ENCODE results near the gene METTL4.

Gene METTL4

DNA sequence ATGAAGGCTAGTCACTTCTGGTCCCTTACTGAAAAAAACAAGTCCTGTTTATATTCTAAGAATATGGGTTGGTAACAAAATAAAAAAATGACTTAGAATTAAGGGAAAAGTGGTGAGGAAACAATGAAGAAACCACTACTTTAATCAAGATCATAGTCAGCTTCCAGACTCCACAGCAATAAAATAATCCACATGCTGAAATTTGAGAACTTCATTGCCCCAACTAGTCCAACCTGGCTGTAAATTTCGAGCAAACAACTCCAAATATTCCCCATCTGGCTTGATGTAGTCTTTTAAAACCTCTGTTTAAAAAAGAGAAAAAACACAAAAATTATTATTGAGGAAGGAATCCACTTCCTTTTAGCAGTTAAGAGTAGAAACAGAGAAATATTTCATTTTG is 32.5 kb downstream of the METTL4 start:
- H3K4me1 ChIP-seq (ENCODE audit: control insufficient read depth, insufficient read depth, low read length), result no peaks in the 10 kb centered on the region
- H3K36me3 ChIP-seq (ENCODE audit: control insufficient read depth in 2 of 2, insufficient read depth in 2 of 2, low read length in 2 of 2), result peaks cover 0 to 4% of the 10 kb centered on the region in 2 donors
- no peaks in the 10 kb centered on the region for H3K9me3 ChIP-seq (ENCODE audit: control insufficient read depth in 2 of 2, low read length in 2 of 2)
- no peak overlapping the region for H3K27ac ChIP-seq (ENCODE audit: low read length)
- no peak overlapping the region for H3K9ac ChIP-seq (ENCODE audit: low read length in 2 of 2)
- no peaks in the 10 kb centered on the region for H3K27me3 ChIP-seq (ENCODE audit: control insufficient read depth in 1 of 2, insufficient read depth in 2 of 2, low read length in 2 of 2)
- H3K4me3 ChIP-seq (ENCODE audit: low read length in 2 of 2), result no peak overlapping the region

DNA sequence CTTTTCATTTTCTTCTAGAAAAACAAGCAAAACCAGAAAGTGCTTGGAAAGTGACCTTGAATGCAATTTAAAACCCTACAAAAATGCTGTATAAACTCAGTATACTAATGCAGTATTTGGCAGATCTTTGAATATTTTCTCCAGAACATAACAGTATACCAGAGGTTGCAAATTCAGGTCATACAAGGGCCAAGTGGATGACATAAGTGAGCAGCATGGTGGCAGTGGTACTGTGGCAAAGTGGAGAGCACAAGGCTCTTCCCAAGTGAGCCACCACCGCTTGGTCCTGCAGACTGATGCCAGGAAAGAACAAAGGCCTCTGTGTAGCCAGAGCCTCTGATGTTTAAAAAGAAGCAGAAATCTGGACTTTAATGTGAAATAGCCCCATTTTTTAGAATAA is 33.1 kb downstream of the METTL4 start:
- Histone ChIP-seq H3K27ac (ENCODE audit: low read length) (no peak overlapping the region), H3K27me3 (ENCODE audit: control insufficient read depth in 1 of 2, insufficient read depth in 2 of 2, low read length in 2 of 2) (no peaks in the 10 kb centered on the region), H3K9me3 (ENCODE audit: control insufficient read depth in 2 of 2, low read length in 2 of 2) (no peaks in the 10 kb centered on the region), H3K9ac (ENCODE audit: low read length in 2 of 2) (no peak overlapping the region), H3K36me3 (ENCODE audit: control insufficient read depth in 2 of 2, insufficient read depth in 2 of 2, low read length in 2 of 2) (peaks cover 0 to 4% of the 10 kb centered on the region in 2 donors), H3K4me3 (ENCODE audit: low read length in 2 of 2) (no peak overlapping the region), H3K4me1 (ENCODE audit: control insufficient read depth, insufficient read depth, low read length) (no peaks in the 10 kb centered on the region)

DNA sequence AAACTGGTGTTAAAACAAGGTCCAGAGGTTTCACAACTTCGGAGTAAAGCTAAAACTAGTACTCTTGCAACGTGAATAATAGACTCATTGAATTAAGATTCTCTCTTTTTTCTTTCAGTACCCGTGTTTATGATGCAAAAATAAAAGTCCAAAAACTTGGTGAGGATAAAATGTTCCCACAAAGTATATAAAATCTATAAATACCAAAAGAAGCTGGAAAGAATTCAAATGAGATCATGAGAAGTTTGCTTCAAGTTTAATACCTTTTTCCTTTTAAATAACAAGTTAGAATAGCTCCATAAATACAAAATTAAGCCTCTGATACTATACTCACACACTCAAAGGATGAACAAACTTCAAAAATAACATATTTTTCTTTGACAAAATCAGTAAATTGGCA is 34.0 kb downstream of the METTL4 start:
- Histone ChIP-seq H3K27me3 (ENCODE audit: control insufficient read depth in 1 of 2, insufficient read depth in 2 of 2, low read length in 2 of 2) (no peaks in the 10 kb centered on the region), H3K27ac (ENCODE audit: low read length) (no peak overlapping the region), H3K4me3 (ENCODE audit: low read length in 2 of 2) (no peak overlapping the region), H3K36me3 (ENCODE audit: control insufficient read depth in 2 of 2, insufficient read depth in 2 of 2, low read length in 2 of 2) (peaks cover 0 to 4% of the 10 kb centered on the region in 2 donors), H3K4me1 (ENCODE audit: control insufficient read depth, insufficient read depth, low read length) (no peaks in the 10 kb centered on the region), H3K9me3 (ENCODE audit: control insufficient read depth in 2 of 2, low read length in 2 of 2) (no peaks in the 10 kb centered on the region), H3K9ac (ENCODE audit: low read length in 2 of 2) (no peak overlapping the region)

DNA sequence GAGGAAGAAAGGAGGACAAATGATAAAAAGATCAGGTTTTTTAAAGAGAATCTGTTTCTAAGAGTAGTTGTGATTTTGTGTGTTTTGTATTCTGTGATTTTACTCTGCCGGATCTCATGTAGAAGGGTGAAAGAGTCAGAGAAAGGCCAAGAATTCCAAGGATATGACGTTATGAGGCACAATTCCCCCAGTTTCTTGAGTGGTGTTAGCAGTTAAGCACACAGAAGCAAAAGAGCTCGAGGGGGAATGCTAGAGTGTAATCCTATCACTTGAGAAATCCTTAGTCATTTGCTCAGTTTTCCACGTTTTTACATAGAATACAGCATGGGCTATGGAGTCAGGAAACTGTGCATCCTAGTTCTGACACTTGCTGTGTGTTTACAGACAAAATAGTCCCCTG is 34.8 kb downstream of the METTL4 start:
- H3K4me3 ChIP-seq (ENCODE audit: low read length in 2 of 2), result no peak overlapping the region
- H3K27me3 ChIP-seq (ENCODE audit: control insufficient read depth in 1 of 2, insufficient read depth in 2 of 2, low read length in 2 of 2), result no peaks in the 10 kb centered on the region
- H3K9me3 ChIP-seq (ENCODE audit: control insufficient read depth in 2 of 2, low read length in 2 of 2), result no peaks in the 10 kb centered on the region
- no peaks in the 10 kb centered on the region for H3K4me1 ChIP-seq (ENCODE audit: control insufficient read depth, insufficient read depth, low read length)
- H3K36me3 ChIP-seq (ENCODE audit: control insufficient read depth in 2 of 2, insufficient read depth in 2 of 2, low read length in 2 of 2), result peaks cover 0 to 4% of the 10 kb centered on the region in 2 donors
- no peak overlapping the region for H3K27ac ChIP-seq (ENCODE audit: low read length)
- no peak overlapping the region for H3K9ac ChIP-seq (ENCODE audit: low read length in 2 of 2)

DNA sequence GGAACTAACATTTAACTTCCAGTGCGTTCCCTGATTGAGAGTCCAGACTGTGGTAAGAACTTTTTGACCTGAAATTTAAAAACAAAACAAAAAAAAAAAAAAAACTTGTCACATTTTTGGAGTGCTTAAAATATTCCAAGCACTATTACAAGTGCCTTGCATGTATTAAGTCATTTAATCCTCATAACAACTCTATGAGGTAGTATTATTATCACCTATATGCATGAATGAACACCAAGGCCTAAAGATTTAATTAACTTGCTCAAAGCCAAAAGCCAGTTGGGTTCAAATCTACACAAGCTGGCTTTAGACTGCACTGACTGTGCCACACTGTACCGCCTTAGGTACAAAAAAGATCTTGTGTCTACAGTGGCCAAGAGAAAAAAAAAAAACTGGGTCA is 35.2 kb downstream of the METTL4 start:
- Histone ChIP-seq H3K4me1 (ENCODE audit: control insufficient read depth, insufficient read depth, low read length) (no peaks in the 10 kb centered on the region), H3K9ac (ENCODE audit: low read length in 2 of 2) (no peak overlapping the region), H3K4me3 (ENCODE audit: low read length in 2 of 2) (no peak overlapping the region), H3K27ac (ENCODE audit: low read length) (no peak overlapping the region), H3K36me3 (ENCODE audit: control insufficient read depth in 2 of 2, insufficient read depth in 2 of 2, low read length in 2 of 2) (peaks cover 0 to 4% of the 10 kb centered on the region in 2 donors), H3K9me3 (ENCODE audit: control insufficient read depth in 2 of 2, low read length in 2 of 2) (no peaks in the 10 kb centered on the region), H3K27me3 (ENCODE audit: control insufficient read depth in 1 of 2, insufficient read depth in 2 of 2, low read length in 2 of 2) (no peaks in the 10 kb centered on the region)

DNA sequence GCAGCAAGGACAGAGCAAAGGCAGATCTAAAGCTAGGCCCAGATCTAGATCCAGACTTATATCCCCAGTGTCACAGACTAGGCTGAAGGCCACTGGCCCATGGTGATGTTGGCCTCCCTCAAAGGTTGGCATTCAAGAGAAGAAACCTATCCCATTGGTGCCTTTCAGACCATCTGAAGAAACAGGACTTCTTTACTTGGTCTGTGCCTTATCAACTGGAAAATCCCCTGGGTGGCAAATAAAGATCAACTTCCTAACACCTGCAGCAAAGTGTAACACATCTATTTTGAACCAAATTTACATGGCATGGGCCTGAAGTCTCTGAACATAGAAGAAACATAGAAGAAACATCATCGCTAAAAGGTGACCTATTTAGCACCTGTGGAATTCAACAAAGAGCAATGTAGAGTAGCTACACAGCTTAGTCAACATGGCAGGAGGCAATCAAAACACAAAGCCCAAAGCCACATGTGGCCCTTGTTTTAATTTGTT is 35.8 kb downstream of the METTL4 start:
- Histone ChIP-seq H3K4me3 (ENCODE audit: low read length in 2 of 2) (no peak overlapping the region), H3K9ac (ENCODE audit: low read length in 2 of 2) (no peak overlapping the region), H3K9me3 (ENCODE audit: control insufficient read depth in 2 of 2, low read length in 2 of 2) (no peaks in the 10 kb centered on the region), H3K36me3 (ENCODE audit: control insufficient read depth in 2 of 2, insufficient read depth in 2 of 2, low read length in 2 of 2) (peaks cover 0 to 4% of the 10 kb centered on the region in 2 donors), H3K27ac (ENCODE audit: low read length) (no peak overlapping the region), H3K4me1 (ENCODE audit: control insufficient read depth, insufficient read depth, low read length) (no peaks in the 10 kb centered on the region), H3K27me3 (ENCODE audit: control insufficient read depth in 1 of 2, insufficient read depth in 2 of 2, low read length in 2 of 2) (no peaks in the 10 kb centered on the region)

DNA sequence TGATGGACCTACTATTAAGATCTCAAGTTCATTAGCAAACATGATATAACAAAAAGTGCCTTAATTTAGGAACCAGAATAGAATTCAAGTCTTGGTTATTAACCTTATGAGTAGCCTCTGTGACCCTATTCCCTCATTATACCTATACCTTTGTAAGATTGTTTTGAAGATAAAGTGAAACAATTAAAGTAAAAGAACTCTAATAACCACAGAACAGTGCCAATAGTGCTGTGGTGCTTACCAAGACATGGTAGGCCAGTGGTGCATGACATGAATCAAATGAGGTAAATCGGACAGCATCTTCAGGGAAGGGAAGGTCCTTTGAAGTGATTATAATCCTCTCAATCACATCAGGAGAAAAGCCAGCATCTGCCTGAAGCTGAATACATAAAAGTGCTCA is 36.4 kb downstream of the METTL4 start:
- Histone ChIP-seq H3K9me3 (ENCODE audit: control insufficient read depth in 2 of 2, low read length in 2 of 2) (no peaks in the 10 kb centered on the region), H3K4me1 (ENCODE audit: control insufficient read depth, insufficient read depth, low read length) (no peaks in the 10 kb centered on the region), H3K9ac (ENCODE audit: low read length in 2 of 2) (no peak overlapping the region), H3K27me3 (ENCODE audit: control insufficient read depth in 1 of 2, insufficient read depth in 2 of 2, low read length in 2 of 2) (no peaks in the 10 kb centered on the region), H3K4me3 (ENCODE audit: low read length in 2 of 2) (no peak overlapping the region), H3K36me3 (ENCODE audit: control insufficient read depth in 2 of 2, insufficient read depth in 2 of 2, low read length in 2 of 2) (peaks cover 0 to 4% of the 10 kb centered on the region in 2 donors), H3K27ac (ENCODE audit: low read length) (no peak overlapping the region)

DNA sequence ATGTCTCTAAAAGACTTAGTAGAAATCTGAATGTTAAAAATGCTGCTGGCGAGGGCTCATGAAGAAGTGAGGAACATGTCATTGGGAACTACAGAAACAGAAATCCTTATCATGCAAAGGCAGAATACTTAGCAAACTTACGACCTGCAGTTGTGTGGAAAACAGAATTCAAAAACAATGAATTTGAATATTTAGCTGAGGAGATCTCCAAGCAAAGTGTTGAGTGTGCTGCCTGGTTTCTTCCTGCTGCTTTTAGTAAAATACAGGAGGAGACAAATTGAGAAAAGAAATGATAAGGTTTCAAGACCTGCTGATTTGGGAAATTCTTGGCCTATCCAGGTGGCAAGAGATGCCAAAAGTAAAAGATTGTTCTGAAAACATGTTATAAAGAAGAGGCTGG is 38.5 kb downstream of the METTL4 start:
- H3K9me3 ChIP-seq (ENCODE audit: control insufficient read depth in 2 of 2, low read length in 2 of 2), result no peaks in the 10 kb centered on the region
- H3K4me3 ChIP-seq (ENCODE audit: low read length in 2 of 2), result no peak overlapping the region
- H3K27me3 ChIP-seq (ENCODE audit: control insufficient read depth in 1 of 2, insufficient read depth in 2 of 2, low read length in 2 of 2), result no peaks in the 10 kb centered on the region
- no peak overlapping the region for H3K27ac ChIP-seq (ENCODE audit: low read length)
- peaks cover 0 to 4% of the 10 kb centered on the region in 2 donors for H3K36me3 ChIP-seq (ENCODE audit: control insufficient read depth in 2 of 2, insufficient read depth in 2 of 2, low read length in 2 of 2)
- no peaks in the 10 kb centered on the region for H3K4me1 ChIP-seq (ENCODE audit: control insufficient read depth, insufficient read depth, low read length)
- H3K9ac ChIP-seq (ENCODE audit: low read length in 2 of 2), result no peak overlapping the region

DNA sequence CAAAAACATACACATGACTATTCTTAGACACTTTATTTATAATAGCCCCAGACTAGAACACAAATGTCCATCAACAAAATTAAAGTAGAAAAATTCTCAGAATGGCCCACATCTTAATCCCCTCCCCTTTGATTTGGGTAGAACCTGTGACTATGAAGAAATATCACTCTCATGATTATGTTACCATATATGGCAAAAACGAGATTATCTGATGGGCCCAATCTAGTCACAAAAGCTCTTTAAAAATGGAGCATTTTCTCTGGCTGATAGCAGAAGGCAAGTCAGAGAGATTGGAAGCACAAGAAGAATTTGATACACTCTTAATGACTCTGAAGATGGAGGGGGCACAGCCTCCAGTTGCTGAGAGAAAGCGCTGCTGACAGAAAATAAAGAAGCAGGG is 39.6 kb downstream of the METTL4 start:
- no peak overlapping the region for H3K9ac ChIP-seq (ENCODE audit: low read length in 2 of 2)
- peaks cover 0 to 4% of the 10 kb centered on the region in 2 donors for H3K36me3 ChIP-seq (ENCODE audit: control insufficient read depth in 2 of 2, insufficient read depth in 2 of 2, low read length in 2 of 2)
- H3K9me3 ChIP-seq (ENCODE audit: control insufficient read depth in 2 of 2, low read length in 2 of 2), result no peaks in the 10 kb centered on the region
- no peak overlapping the region for H3K27ac ChIP-seq (ENCODE audit: low read length)
- H3K4me3 ChIP-seq (ENCODE audit: low read length in 2 of 2), result no peak overlapping the region
- H3K27me3 ChIP-seq (ENCODE audit: control insufficient read depth in 1 of 2, insufficient read depth in 2 of 2, low read length in 2 of 2), result no peaks in the 10 kb centered on the region
- no peaks in the 10 kb centered on the region for H3K4me1 ChIP-seq (ENCODE audit: control insufficient read depth, insufficient read depth, low read length)

DNA sequence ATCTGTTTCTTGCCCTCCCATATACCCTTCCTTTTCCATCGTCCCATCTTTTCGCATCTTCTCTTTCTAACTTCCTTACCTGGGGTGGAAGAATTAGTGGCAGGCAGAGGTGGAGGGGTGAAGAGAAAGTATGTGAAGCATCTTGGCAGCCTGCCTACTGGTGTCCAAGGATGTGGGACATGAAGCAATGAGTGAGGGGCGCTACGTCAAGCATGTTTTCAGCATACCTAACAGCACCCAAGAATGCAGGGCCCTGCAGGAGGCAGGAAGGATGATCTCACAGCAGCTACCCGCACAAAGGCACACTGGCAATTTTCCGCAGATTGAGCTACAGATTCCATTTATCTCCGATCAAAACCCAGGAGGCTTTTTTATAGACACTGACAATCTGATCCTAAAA is 42.2 kb downstream of the METTL4 start:
- H3K4me3 ChIP-seq (ENCODE audit: low read length in 2 of 2), result no peak overlapping the region
- no peak overlapping the region for H3K9ac ChIP-seq (ENCODE audit: low read length in 2 of 2)
- H3K27me3 ChIP-seq (ENCODE audit: control insufficient read depth in 1 of 2, insufficient read depth in 2 of 2, low read length in 2 of 2), result no peaks in the 10 kb centered on the region
- H3K27ac ChIP-seq (ENCODE audit: low read length), result no peak overlapping the region
- H3K9me3 ChIP-seq (ENCODE audit: control insufficient read depth in 2 of 2, low read length in 2 of 2), result no peaks in the 10 kb centered on the region
- H3K4me1 ChIP-seq (ENCODE audit: control insufficient read depth, insufficient read depth, low read length), result no peaks in the 10 kb centered on the region
- no peaks in the 10 kb centered on the region for H3K36me3 ChIP-seq (ENCODE audit: control insufficient read depth in 2 of 2, insufficient read depth in 2 of 2, low read length in 2 of 2)

DNA sequence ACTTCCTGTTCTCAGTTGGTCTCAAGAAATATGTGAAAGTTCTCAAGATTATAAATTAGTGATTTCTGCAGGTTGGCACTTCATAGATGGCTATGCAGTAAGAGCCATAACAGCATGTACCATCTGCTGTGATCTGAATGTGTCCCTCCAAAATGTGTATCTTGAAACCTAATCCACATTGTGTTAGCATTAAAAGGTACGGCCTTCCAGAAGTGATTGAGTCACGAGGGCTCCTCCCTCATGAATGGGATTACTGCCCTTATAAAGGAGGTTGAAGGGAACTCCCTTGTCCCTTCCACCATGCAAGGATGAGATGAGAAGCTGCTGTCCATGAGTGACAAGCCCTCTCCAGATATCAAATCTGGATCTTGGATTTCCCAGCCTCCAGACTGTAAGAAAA is 45.0 kb downstream of the METTL4 start:
- Histone ChIP-seq H3K9me3 (ENCODE audit: control insufficient read depth in 2 of 2, low read length in 2 of 2) (no peaks in the 10 kb centered on the region), H3K36me3 (ENCODE audit: control insufficient read depth in 2 of 2, insufficient read depth in 2 of 2, low read length in 2 of 2) (no peaks in the 10 kb centered on the region), H3K9ac (ENCODE audit: low read length in 2 of 2) (no peak overlapping the region), H3K4me1 (ENCODE audit: control insufficient read depth, insufficient read depth, low read length) (no peaks in the 10 kb centered on the region), H3K27ac (ENCODE audit: low read length) (no peak overlapping the region), H3K4me3 (ENCODE audit: low read length in 2 of 2) (no peak overlapping the region), H3K27me3 (ENCODE audit: control insufficient read depth in 1 of 2, insufficient read depth in 2 of 2, low read length in 2 of 2) (no peaks in the 10 kb centered on the region)
